Erythroblast (primary cell): Measurements from ENCODE around the gene EDA.
"Not testable (repeated sequence)": the region's sequence is repeated elsewhere in the genome, so short reads cannot be mapped to it uniquely, and the experiment has no call there.

Source experiments
- DNase-seq, 2 experiments: peaks; one replicate each; lab custom pipeline; 2025; lab: John Stamatoyannopoulos, UW
- GATA1 ChIP-seq: IDR thresholded peaks from 2 replicates; pipeline ENCODE4 v1.6.1; 2011; ENCODE audit warnings: low read depth, mild to moderate bottlenecking, control low read depth, low read length, moderate library complexity
- POLR2A ChIP-seq: IDR thresholded peaks from 2 replicates; pipeline ENCODE4 v1.6.1; 2011; ENCODE audit warnings: mild to moderate bottlenecking, low read length

EDA gene

GRCh38 chrX:69951753-69952152, 335.8 kb downstream of the EDA start:
- no peak for DNase-seq
- TF ChIP-seq POLR2A, result no peak
- TF ChIP-seq GATA1, result no peak

- no peak for TF ChIP-seq GATA1
- no peak for TF ChIP-seq POLR2A
- no peak for DNase-seq
These were observed 343.8 kb downstream of the EDA start for GRCh38 chrX:69959712-69960111.

DNA sequence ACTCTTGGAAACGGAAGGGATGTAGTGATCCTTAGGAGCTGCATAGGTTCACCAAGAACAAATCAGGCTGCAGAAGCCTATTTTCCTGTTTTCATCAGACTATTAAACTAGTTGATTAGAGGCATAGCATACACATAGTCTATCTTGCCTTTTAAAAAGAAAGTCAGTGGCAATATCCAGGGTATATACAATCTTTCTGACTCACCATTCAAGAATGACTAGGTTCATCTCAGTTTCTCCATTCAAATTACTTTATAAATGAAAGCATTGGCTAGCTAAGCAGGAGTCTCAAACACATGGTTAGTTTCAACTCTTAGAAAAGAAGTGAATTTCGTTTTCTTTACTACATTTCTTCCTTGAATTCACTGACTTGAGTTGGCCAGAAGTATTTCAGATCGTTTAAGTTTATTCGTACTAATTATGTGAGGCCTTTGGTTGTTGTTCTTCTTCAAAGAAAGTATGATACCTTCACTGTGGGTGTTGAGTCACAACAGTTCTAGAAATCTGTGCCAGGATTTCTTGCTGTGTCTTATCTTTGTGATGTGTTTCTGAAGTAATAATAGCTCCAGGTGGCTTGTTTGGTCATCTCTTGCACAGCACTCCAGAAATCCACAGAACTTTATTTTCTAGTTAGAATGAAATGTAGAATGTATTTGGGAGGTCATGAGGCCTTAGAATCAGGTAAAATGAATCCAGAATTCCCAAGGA, 345.6 kb downstream of the EDA start:
- no peak for DNase-seq
- TF ChIP-seq POLR2A (no peak), GATA1 (no peak)

- TF ChIP-seq GATA1 (no peak), POLR2A (no peak)
- peak in 1 of 2 experiments; percentile 0 for DNase-seq
These were observed 353.0 kb downstream of the EDA start for GRCh38 chrX:69968950-69969349.

- TF ChIP-seq GATA1 (no peak), POLR2A (no peak)
- DNase-seq, result no peak
These were observed 353.5 kb downstream of the EDA start for GRCh38 chrX:69969460-69969859.

DNA sequence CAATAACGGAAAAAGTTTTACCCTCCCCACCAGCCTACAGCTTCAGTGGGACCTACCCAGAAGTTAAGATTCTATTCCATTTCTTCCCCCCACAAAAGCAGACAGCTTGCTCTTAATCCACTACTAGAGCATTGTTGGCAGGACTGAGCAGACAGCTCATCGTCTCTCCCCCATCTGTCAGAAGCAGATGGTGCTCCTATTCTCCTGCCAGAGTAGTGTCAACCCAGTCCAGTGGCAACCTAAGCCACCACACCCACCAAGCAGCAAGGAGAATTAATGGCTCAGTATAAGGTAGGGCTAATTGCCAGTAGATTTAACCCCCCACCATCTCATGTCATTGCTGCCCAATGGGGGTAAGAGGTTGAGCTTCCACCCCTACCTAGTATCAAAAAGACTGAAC, 371.8 kb downstream of the EDA start:
- TF ChIP-seq GATA1, result no peak
- no peak for TF ChIP-seq POLR2A
- no peak for DNase-seq

DNA sequence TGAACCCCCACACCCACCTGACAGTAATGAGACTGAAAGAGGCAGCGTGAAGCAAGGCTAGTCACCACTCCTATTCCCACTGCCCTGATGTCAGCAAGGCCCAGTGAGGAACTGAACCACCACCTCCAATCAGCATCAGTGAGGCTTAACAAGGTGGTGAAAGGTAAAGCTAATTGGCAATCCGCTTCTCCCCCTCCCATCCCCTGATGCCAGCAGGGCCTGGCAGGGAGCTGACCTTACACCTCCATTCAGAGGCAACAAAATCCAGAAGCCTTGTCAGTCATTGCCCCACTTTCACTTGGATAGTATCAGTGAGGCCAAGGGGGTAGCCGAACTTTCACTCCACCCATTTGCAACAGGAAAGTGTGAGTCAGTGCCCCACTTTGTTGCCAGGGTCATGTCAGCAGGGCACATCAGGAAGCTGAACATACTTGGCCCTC, 373.1 kb downstream of the EDA start:
- TF ChIP-seq POLR2A (no peak), GATA1 (no peak)
- no peak for DNase-seq

DNA sequence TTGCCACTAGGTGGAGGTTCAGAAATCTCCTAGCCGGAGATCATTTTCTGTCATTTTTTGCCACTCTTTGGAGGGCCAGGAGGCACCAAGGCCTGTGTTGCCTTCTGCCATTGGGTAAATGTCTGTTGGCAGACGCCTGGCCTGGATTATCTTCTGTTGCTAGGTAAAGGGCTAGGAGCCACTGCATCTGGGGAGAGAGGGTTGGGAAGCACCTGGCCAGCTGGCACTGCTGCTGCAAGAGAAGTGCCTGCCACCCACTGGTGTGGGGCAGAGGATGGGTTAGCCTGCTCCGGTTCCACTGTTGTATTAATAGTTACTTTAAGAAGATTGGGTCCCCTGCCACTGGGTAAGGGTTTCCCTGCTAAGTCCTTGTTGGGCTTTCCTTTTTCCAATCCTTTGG, 375.8 kb downstream of the EDA start:
- no peak for DNase-seq
- TF ChIP-seq GATA1 (no peak), POLR2A (no peak)

GRCh38 chrX:69993494-69993893, 377.6 kb downstream of the EDA start:
- DNase-seq, result no peak
- no peak for TF ChIP-seq POLR2A
- no peak for TF ChIP-seq GATA1

DNA sequence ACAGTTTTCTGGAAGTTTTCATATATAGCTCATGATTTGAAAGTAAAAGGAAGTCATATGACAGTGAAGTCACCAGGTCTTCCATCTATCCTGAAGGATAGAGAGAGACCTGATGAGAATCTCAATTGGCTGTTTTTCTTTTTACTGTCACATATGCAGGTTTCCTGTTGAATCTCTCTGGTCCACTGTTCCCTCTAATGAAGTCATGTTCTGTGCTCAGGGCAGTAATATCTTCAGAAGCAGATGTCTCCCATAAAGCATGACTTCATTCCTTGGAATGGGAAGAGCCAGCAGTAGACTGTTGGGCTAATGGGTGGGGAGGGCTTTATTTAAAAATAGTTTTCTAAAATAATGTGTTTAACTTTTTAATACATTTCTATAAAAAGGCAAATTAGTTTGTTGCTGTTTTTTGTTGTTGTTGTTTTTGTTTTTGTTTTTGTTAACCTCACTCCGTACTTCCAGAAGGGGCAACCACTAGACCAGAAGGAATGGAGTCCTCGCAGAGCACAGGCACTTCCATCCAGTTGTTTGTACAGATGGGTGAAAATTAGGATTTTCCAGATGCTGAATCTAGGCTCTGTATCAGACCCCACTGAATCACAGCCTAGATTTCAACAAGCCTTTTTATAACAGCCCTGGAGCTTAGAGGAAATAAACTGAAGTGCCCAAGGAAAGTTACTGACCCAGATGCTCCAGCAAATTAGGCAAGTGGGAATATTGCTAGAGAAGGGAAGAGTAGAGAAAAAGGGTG, 379.6 kb downstream of the EDA start:
- DNase-seq, result no peak
- TF ChIP-seq POLR2A, result no peak
- no peak for TF ChIP-seq GATA1

DNA sequence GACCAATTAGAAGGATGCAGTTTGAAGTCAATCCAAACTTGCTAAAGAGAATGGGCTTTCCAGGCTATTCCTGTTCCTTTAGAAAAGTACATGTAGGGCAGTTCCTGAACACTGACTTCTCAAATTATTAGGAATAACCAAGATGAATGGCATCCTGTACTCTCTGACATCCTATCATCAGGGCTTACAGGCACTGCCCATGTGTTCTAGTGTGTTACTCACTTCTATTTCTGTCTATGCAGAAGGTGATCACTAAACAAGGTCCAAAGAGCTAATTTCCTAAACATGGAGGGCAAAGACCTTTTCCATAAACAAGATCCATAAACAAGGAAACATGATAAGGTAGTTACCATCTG, 380.2 kb downstream of the EDA start:
- no peak for DNase-seq
- TF ChIP-seq POLR2A, result no peak
- TF ChIP-seq GATA1, result no peak

- not testable (repeated sequence) for DNase-seq
These were observed 382.4 kb downstream of the EDA start for GRCh38 chrX:69998299-69998698.

GRCh38 chrX:70001269-70001668, 385.4 kb downstream of the EDA start:
- DNase-seq, result no peak
- no peak for TF ChIP-seq POLR2A
- no peak for TF ChIP-seq GATA1

DNA sequence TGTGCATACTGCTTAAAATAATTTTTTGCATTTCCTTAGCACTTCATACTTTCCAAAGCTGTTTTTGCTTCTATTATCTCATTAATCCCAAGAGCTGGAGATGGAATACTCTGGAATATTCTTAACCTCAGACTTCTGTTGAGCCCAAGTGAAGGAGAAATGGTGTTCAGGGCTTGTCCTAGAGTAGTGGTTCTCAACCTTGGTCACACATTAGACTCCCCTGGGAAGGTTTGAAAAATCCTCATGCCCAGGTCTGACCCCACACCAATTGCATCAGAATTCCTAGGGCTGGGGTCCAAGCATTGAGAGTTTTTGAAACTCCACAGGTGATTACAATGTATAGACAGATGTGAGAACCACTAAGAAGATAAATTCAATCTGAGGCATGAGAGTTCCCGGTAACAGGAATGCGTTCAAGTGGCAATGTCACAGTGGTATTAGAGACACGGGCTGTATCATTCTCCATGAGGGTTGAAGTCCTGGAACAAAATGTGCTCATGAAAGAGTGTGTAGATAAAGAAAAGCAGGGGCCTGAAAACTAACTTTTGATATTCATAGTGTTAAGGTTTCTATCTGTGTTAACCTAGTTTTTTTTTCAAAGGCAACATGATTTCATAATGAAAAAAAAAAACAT, 385.9 kb downstream of the EDA start:
- no peak for TF ChIP-seq GATA1
- no peak for TF ChIP-seq POLR2A
- DNase-seq, result no peak
